ENCODE results near the gene TOX3.
A peak's percentile ranks its signal among the peaks of the same experiment; 100 is the strongest.

The TOX3 gene

GRCh38 chr16:52563767-52564611 is 17.0 kb upstream of the TOX3 start:
- no peak for FAIRE-seq

DNA sequence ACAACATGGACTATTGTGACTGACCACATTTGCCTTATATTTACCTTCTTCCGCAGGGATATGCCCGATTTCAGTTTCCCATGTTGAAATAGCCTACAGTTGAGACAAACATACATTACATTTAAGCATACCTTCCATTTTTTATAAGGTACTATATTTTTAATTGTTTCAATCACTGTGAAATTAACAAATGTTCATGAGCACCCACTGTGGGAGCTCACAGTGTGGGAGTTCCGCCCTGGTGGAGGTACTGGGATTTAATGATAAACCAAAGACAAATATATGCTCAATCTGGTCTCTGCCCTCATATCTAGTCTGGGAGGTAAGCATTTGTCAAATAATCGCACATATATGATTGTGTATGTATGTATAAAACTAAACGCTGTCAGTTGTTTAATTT is 15.8 kb upstream of the TOX3 start:
- no peak for FAIRE-seq

DNA sequence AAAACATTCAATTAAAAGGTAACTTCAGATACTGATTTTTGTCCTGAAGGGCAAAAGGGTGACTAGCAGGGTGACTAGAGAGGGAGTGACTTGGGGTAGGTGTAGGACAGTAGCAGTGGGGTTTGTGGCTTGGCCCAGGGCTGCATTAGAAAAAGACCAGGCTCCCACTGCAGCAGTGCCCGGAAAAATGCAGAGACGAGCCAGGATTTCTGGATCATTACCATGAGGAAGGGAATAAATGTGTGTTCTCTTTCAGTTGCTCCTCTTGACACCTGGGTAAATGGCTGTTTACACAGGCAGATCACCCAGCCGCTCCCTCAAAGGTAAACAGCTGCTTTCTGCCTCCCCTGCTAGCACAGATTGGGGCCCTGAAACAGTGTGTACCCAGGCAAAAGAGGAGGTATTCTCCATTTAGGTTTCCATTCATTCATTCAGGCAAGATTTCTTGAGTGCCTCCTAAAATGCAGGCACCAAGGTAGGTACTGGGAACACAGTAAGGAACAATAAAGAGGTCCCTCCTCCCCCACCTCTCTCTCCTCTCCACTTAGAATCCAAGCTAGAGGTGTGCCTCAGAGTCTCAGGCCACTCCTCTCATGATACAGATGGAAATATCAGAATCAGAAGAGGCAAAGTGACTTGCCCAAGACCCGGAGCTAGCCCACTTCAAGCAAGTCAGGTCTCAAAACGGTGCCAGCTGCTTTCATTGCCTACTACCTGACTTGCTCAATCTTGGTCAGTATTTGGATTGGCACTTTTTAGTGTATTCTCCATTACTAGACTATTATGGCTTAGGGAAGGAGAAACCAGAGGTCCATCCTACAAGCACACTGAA is 15.2 kb upstream of the TOX3 start:
- FAIRE-seq: peak; percentile 47

GRCh38 chr16:52558448-52558847 is 11.5 kb upstream of the TOX3 start:
- FAIRE-seq: no peak

GRCh38 chr16:52557236-52557635 is 10.3 kb upstream of the TOX3 start:
- peak; percentile 86 for FAIRE-seq

- FAIRE-seq: no peak
Observed at GRCh38 chr16:52556083-52556482, 9.1 kb upstream of the TOX3 start.

- no peak for FAIRE-seq
Observed at GRCh38 chr16:52555572-52555971, 8.6 kb upstream of the TOX3 start.

GRCh38 chr16:52554334-52554733 is 7.4 kb upstream of the TOX3 start:
- FAIRE-seq: no peak

DNA sequence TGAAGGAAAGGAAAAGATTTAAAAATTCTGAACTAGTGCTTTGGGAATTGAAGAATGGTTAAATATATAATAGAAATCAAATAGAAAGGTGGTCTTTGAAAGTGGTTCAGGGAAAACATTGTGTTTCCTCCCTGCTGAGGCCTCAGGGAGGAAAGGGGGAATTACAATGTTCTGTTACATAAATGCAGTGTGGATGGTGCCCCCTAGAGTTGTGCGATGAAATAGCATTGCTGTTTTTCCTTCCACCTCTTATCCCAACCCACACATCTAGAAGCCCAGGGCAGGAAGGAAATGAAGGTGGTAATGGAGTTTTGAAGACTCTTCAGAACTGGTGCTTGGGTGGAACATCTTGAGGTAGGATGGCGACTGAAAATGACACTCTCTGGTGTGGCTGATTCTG is 6.4 kb upstream of the TOX3 start:
- no peak for FAIRE-seq

GRCh38 chr16:52552643-52553042 is 5.7 kb upstream of the TOX3 start:
- peak; percentile 92 for FAIRE-seq

- FAIRE-seq: no peak
Observed at GRCh38 chr16:52549011-52549692, 2.2 kb upstream of the TOX3 start.

DNA sequence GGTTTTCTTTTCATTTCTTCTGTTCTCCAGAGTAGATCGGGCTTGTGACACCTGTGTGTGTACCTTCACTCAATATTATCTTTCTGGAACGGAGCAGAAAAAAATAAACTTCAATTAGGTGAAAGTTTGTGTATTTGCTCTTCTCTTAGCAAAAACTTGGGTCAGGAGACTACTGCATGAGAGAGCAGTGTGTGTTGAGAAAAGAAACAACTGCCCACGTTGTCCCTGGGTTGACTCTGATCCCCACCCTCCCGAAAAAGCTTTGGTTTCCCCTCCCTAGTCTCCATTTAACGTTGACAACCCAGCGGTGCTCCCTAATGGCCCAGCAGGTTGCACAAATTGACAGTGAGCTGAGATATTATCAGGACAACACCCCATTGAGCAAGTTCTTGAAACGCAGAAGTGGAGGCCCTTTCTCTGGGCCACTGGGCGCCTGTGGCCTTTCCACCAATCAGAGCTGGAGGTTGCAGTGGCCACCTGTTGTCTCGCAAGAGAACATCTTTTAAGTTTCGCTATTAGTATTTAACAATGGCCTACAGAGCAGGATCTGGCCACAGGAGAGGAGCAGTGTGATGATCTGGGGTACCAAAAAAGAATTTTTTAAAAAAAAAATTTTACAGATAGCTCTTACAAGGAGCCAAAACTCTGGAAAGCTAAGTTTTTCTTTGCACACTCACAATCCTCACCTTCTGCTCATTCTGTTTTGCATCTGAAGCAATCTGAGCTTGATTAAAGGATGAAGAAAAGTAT is 1.5 kb upstream of the TOX3 start:
- FAIRE-seq: no peak

GRCh38 chr16:52547834-52548215 is 882 bp upstream of the TOX3 start:
- FAIRE-seq: peak; percentile 13

DNA sequence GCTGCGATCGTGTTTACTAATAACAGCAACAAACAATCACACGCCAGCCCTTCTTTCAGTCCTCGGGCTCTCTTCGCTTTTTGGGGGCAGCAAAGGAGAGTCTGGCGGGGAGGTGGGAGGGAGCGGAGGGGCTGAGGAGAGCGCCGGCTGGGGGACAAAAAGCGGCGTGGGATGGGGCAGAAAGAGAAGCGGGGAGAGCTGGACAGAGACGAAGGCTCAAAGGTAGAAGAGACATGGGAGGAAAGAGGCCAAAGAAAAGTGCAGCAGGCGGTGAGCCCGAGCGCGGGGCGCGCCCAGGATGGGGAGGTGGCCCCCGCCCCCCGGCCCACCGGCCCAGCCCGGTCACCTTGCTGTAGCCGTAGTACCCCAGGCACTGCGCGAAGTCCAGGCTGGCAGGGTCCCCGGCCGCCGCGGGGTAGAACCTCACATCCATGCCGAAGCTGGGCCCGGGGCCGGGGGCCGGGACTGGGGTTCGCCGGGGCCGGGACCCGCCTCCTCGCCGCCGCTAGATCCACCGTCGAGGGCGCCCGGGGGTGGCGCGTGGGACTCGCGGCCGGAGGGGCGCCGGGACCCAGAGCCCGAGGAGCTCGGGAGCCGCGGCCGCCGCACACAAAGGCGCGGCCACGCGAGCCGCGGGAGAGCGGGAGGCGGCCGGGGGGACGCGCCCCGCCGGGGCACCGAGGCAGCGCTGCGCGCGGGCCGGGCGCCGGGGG is 496 bp downstream of the TOX3 start:
- no peak for FAIRE-seq

- FAIRE-seq: no peak
Observed at GRCh38 chr16:52545898-52546266, 1.1 kb downstream of the TOX3 start.

DNA sequence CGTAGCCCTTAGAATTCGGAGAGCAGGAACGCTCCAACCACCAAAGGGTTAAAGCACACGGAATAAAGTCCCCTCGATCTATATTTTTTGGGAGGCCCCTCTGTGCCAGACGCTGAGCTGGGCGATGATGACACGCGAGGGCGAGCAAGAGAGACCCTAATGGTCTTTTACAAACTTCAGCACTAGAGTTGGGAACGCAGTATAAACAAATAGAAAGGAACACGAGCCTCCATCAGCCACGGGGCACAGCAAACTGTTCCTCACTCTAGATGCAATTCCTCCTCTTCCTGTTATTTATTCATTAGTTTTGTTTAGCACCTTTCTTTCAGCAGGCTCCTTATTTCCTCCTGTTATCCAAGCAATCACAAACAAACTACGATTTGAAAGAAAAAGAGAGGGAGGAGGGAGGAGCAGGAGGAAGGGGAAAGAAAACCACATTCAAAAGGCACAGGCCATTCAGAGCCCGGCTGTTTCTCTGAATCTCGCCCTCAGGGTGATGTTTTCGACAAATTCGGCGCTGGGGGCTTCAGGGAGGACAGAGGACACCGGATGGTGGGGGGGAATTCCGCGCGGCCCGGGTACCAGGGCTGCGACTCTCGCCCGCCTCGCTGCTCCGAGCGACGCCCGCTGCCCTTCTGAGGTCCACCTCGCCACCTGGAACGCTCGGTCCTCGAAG is 1.6 kb downstream of the TOX3 start:
- no peak for FAIRE-seq

DNA sequence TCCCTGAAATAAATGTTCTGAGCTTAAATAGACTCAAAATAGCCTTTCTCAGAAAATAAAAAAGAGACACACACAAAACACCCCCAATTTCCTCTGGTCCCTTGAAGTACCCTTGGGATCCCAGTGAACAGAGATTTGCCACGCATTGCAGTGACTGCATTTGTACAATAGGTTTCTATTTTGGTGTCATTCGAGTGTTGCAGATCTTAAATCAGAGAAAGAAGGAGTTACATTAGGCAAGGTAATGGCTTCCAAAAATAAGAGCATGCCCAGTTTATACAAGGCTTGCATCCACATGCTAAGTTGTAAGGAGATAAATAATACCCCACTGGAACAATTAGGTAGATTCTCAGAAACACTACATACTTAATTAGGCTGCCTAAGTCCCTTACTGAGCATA is 2.2 kb downstream of the TOX3 start:
- no peak for FAIRE-seq

- FAIRE-seq: no peak
Observed at GRCh38 chr16:52543654-52544053, 3.3 kb downstream of the TOX3 start.

DNA sequence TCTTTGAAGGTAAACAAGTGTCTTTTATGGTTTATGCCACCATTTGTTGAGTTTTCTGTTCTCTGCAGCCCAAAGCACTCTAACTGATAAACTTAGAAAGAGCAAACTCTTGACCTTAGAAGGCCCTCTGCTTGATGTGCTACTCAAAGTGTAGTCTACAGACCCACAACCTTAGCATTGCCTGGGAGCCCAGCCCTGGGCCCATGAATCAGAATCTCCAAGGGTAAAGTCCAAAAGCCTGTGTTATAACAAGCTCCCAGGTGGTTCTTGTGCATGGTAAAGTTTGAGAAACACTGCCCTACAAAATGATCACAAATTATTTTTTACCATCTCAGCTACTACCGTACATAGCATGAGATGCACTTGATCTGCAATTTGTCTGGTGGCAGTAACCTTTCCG is 6.0 kb downstream of the TOX3 start:
- no peak for FAIRE-seq

DNA sequence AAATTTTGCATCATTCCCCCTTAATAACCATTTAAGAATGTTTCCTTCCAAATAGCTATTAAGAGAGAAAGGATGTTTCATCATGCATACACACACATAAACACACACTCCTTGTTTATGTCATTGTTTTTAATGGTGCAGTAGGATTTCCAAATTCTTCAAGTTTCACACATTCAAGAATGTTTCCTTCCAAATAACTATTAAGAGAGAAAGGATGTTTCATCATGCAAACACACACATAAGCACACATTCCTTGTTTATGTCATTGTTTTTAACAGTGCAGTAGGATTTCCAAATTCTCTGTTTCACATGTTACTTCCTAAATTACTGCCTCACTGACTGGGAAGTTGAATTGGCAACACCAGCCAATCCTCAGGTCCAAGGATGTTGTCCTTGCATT is 7.8 kb downstream of the TOX3 start:
- no peak for FAIRE-seq

DNA sequence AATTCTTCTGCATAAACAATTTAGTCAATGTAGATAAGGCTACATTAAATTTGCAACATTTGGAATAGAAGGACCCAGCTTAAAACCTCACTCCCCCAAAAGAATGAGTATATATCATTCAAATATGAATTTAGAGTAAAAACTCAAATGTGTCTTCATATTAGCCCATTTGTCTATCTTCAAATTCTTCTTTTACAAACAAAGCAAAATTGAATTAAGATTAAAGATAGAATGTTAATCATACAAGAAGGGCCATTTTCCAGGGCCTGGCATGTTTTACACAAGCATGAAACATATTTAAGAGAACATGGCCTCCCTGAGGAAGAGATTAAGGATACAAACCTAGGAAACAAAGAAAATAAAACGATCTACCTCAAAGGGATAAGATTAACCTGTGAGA is 8.4 kb downstream of the TOX3 start:
- FAIRE-seq: no peak

GRCh38 chr16:52537516-52537915 is 9.4 kb downstream of the TOX3 start:
- no peak for FAIRE-seq

Measured in islet of Langerhans (tissue), 1 donor.